NCI-H2196 (cell line): ENCODE data around the gene CD2AP.

Experiments
- DNase-seq: peaks from one replicate; lab custom pipeline; 2025; ENCODE audit not compliant: unreplicated experiment; lab: John Stamatoyannopoulos, UW

Gene CD2AP

DNA sequence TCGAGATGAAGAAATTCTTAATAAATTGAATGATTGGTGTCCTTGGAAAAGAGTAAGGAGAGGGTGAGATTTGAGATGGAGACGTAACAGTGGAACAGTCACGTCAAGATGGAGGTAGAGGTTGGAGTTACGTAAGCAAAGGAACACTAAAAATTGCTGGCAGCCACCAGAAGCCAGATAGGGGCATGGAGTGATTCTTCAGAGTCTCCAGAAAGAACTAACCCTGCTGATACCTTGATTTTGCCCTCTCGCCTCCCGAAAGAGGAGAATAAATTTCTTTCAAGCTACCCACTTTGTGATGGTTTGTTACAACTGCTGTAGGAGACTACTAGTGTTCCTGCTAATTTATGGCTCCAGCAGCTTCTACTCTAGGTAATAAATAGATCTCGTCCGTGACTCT, 17.6 kb downstream of the CD2AP start:
- no peak for DNase-seq

DNA sequence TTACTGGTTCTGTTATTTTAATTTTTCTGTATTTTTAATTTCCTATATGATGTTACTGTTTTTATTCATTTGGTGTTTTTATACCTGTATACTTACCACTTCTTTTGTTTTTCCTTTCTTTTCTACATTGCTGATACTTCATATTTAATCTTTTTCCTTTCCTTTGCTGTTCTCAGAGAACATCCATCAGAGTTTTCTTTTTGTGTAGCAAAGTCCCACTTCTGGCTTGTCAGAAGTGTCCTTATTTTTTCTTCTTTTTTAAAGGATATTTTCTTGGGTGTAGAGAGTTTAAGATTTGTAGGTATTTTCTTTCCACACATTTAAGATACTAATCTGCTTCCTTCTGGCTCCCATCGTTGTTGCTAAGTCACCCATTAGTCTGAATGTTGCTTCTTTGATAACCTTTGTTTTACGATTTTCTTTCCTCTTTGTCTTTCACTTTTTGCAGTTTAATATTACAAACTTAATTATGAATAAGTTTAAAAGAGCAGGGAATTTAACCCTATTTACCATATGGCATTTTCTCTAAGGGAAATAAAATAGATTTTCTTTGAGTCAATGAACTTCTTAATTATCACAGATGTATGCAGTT, 18.5 kb downstream of the CD2AP start:
- DNase-seq: no peak

DNA sequence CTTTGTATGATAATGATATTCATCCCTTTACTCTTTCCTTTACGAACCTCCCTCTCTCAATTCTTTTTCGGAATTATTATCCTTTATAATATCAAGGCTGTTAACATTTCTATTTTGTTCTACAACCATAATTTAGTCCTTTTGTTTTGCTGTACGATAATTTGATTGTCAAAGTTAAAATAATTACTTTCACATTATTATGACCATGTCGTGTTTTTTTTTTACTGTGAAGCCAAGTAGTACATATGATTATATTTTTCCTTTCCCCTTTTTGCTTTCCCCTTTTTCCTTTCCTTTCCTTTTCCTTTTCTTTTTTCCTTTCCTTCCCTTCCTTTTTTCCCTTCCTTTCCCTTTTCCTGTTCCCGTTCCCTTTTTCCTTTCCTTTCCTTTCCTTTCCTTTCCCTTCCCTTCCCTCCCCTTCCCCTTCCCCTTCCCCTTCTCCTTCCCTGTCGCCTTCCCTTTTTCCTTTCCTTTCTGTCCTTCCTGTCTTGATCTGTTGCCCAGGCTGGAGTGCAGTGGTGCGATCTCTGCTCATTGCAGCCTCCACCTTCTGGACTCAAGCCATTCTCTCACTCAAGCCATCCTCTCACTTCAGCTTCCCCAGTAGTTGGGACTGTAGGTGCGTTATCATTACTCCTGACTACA, 19.5 kb downstream of the CD2AP start:
- no peak for DNase-seq

DNA sequence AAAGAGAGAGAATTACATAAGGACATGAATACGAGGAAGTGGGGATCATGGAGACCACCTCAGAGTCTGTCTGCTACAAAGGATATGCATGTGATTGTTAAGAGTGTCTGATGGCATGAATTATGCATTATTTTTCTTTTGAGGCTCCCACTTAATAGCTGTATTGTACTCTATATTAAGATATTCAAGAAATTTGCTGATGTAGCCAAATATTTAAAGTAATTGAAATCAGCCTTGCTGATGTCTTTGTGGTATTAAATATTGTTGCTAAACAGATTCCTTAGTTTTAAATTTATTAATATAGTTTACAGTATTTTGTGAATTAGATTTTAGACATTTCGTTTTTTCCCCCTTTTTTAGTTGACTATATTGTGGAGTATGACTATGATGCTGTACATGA, 25.3 kb downstream of the CD2AP start:
- no peak for DNase-seq

DNA sequence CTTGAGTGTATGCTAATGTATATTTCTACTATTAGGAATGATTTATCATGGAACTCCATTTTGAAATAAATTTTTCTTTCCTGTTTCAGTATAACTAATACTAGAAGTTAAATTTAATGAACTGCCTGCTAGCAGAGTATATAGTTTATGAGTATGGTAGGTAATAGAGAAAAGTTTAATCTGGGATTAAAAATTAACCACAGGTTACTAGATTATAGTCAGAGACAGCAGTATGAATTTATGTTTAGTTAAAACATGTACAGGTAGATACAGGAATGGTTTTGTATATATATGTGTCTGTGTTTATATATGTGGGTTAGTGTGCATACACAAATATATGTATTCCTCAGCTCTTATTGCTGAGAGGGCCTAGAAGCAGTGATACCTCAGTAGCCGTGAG, 32.3 kb downstream of the CD2AP start:
- no peak for DNase-seq

DNA sequence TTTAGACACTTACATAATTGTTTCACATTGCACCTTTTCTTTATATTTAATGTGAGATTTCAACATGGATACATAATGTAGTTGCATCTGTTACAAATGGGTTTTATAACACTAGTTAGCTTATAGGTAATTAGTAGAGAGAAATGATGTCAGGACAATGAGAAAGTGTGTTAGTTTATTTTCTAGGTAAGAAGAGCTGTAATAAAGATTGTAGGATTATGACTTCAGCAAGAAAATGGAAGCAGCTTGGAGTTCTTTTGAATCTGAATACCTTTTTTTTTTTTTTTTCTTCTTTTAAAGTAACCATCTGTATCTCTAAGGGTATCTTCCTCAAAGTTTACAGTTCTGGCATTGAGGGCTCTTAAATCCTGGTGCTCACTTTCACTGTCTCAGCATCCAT, 35.3 kb downstream of the CD2AP start:
- no peak for DNase-seq

DNA sequence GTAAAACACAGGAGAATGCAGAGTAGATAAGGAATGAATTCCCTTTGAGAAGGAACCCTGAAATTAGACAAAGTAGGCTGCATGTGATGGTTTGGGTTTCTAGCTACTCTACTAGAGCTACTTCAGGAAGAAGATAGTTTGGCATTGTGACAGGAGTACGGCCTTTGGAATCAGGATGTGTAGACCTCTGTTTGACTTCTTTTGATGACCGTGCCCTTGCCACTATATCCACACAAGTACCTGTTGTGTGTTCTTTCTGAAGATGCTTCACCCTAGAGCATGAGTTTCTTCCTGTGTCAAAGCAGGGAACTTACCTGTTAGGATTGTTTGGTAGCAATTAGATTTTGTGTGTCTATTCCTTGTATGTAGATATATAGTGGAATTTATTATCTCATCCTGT, 41.7 kb downstream of the CD2AP start:
- DNase-seq: peak; percentile 3

DNA sequence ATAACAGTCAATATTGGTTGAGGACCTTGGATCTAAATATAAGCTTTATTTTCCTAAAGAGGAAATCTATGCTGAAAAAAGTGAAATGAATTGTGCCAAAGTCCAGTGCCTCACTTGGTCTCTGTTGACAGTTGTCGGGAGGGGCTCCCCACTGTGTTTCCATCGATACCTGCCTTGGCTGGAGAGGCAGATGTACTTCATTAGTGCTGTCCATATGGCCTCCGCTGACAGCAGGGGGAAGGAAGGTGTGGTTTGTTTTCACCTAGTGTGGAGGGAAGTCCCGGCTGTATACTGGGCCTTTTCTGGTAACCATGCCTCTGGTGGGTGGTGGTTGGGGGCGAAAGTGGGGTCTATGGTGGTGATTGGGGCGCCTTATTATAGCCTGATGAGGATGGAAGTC, 42.7 kb downstream of the CD2AP start:
- DNase-seq: no peak

DNA sequence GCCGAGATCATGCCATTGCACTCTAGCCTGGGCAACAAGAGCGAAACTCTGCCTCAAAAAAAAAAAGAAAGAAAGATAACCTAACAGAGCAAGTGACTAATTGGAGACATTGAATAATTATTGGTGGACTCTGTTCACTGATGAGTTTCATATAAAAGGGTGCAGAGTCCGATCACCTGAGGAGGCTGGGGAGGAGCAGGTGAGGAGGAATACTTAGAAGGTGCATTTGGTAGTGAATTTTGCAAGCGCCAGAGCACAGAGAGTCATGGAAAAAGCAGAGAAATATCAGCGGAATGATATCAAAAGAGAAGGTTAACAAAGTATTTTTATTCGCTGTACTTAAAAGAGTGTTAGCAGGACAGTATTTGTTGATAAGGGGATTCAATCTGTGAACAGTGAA, 44.4 kb downstream of the CD2AP start:
- DNase-seq: no peak

DNA sequence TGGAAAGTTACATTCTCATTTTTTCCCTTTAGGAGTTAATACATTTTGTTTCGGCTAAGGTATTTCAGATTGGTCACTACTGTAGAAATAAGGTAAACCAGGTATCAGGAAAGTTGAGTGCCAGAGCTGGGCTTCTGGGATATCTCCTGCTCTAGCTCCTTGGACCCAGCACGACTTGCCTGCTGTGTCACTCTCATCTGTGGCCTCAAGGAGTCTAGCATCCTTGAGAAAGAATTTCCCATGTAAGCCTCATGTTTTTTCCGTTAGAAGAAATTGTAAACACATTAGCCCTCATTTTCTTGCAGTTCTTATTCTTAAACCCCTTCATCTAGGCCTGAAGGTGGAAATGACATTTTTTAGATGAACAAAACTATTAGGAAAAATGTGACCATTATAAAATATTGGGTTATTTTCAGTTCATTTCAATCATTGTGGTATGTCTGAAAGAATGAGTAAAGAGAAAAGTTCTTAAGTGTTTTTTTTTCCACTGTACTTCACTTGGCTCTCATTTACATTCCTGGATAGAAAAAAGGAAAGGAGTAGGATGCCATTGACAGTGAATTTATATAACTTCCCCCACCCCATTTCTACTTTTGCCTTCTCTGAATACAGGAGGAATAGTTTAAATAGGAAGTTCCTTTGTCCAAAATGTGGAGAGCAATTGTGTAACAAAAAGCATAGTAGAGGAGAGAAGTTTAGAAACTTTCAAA, 46.7 kb downstream of the CD2AP start:
- no peak for DNase-seq

DNA sequence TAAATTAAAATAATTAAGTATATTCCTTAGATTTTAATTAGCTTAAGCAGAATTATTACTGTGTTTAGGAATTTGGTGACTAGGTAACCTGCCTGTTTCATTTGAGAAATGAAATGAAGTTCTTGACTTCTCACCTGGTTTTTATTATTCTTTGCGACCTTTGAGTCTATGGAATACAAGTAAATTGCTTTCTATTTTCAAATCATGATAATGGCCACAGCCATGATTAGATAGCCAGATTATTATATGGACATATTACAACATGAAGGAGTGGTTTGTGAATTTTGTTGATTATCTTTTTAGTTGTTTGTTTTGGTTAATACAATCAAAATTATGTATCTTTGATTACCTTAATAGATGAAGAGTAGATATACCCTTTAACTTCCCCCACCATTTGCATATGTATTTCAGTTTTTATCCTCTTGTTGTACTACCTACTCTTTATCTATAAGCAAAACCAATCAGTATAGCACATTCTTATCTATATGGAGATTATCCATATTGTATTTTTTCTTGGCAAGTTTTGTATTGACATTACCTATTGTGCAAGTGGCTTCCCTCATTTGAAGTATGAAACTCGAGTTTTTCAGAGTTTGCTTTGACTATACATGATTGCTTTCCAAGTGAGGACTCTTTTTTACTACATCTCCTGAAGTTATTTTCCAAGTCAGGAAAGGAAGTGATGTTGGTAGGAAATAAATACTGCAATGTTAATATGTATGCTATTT, 47.9 kb downstream of the CD2AP start:
- no peak for DNase-seq

DNA sequence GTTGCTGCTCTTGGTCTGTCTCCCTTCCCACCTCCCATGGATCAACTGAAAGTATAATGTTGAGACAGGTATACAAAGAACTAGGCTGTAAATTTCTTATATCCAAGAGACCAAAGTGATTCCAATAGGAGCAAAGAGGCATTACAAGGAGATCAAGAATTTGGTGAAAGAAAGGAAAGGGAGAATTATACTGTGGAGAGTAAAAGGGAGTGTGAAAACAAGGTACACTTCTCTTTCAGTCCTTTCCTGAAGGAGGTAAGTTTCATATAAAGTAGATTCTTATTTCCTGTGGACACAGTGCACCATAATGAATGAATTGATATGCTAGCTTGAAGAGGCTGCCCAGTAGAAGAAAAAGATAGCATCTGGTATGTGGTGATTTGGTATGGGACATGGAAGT, 49.7 kb downstream of the CD2AP start:
- no peak for DNase-seq

DNA sequence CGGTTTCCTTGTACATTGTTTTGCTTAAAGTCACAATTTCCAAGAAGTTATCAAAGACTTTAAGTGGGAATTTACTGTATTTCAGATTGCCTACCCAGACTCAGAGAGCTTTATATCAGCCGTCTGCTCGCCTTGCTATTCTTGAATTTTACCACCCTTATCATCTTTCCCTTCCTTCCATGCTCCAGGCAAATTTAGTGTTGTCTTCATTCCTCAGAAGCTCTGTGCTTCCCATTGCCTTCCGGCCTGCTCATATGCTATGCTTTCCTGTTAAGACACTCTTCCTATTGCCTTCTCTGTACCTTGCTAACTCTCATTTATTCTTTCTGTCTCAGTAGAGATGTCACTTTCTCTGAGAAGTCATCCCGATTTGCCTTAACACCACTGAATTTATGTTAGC, 52.1 kb downstream of the CD2AP start:
- DNase-seq: no peak

DNA sequence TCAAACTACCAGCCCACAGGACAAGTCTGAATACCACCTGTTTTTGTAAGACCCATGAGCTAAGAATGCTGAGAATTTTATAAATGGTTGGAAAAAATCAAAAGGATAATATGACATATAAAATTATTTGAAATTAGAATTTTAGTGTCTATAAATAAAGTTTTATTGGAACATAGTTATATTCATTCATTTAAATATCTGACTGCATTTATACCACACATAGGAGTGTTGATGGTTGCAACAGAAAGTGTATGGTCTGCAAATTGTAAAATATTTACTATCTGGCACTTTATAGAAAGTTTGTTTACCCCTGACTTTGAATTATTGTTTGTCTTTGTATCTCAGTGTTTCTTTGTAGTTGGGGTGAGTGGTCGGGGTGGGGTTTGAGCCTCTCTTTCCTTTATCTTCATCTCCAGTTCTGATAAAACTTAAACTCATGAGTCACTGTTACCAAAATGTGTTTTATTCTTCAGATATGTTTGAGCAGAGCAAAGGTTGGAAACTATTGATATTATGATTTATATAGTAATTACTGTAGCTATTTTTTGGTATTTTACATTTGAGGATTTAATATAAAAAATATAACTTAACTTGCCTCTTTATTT, 55.5 kb downstream of the CD2AP start:
- DNase-seq: no peak

DNA sequence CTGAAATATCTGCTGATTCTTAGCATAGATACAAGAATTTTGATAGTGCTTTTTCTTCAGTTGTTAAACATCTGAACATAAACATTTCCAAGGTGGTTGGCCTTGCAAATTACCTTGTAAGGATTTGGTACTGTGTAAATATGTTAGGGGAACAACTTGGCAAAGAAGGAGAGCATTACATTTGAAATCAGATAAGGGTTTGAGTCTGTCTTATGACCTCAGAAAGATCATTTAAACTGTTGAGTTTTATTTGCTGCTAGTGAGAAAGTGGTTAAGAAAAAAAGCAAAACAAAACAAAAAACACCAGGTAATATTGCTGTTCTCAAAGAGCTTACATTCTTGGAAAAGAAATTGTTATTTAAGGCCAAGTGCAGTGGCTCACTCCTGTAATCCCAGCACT, 56.5 kb downstream of the CD2AP start:
- no peak for DNase-seq

DNA sequence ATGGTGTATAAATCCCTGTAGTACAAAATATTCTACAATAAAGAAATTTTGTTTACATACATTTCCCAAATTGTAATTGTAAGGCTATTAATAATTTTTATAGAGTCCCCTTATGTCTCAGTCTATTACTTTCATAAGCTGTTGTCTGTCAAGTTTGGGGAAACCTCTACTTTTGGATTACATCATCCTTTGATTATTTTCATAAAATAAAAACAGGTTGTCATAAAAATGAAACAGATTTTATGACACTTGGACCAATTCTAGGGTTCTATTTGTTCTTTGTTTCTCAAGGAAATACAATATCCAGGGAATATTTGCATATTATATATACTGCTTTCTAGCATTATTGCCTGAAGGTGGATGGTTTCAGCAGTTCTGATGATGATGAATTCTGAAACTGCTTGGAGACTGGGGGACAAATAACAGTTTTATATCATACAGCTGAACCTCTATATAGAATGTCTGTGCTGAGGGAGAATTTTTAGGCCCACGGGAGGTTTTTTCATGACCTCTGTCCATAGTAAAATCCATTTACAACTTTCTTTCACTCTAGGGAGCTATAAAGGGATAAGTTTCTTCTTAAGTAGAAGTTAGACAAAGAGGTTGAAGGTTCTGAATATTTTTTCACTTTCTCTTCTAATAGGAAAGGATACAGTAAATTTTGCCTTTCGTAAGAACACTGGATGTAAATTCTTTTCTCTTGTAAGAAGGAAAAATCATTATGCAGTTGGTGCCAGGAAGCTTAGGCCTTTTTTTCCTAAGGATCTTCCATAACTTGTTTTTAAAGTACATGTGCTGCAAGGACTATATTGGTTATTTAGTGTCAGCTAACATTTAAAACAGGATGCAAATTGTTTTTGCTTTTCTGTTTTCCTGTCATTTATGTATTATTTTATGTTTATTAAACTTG, 58.0 kb downstream of the CD2AP start:
- DNase-seq: no peak

DNA sequence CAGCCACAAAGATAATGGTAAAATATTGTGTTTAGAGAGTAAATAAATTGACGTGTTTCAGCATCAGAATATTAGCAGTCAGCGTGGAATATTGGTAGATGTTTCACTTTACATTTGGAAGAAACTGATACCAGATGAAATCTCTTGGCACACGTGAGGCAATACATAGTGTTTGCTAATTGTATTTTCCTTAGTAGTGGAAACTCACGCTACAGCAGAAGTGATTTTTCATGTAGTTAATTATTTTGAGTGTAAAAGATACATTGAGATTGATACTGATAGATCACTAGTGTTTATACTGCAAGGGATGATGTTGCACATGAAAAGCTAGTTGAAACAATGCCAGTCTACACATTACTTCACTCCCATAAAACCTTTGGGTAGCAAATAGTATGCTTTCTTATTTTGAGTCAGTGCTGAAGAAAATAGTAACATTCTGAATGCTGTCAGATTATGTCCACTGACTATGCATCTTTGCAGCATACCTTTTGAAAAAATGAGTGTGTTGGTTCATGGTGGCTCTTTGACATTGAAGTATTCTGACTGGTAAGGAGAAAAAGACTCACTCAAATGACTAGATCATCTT, 59.3 kb downstream of the CD2AP start:
- no peak for DNase-seq

DNA sequence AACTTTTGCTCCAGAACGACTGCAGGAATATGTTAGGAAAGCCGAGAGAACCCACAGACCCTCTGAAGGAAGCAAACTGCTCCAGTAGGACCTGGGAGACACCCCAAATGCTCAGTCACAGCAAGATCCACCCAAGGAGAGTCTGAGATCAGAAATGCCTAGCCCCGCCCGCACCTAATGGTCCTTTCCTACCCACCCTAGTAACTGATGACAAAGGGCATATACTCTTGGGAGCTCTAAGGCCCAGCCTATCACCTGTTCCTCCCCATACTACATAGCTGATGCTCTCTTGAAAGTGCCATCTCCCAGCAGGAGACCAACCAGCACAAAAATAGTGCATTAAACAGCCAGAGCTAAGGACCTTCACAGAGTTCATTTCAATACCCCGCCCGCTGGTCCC, 67.6 kb downstream of the CD2AP start:
- DNase-seq: no peak

DNA sequence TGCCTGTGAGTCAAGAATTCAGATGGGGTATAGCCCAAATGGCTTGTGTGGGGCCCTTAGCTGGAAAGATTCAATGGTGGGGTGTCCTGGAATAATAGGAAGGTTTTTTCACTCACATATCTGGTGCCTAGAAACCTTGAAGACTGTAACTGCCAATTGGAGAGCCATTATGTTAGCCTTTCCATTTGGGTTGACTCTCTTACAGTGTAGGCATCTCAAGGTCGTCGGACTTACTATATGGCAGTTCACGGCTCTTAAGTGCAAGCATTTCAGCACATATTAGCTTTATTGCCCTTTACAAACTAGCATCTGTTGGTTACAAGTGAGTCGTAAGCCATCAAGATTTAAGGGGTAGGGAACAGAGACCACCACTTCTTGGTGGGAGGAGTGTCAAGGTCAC, 74.1 kb downstream of the CD2AP start:
- DNase-seq: no peak

DNA sequence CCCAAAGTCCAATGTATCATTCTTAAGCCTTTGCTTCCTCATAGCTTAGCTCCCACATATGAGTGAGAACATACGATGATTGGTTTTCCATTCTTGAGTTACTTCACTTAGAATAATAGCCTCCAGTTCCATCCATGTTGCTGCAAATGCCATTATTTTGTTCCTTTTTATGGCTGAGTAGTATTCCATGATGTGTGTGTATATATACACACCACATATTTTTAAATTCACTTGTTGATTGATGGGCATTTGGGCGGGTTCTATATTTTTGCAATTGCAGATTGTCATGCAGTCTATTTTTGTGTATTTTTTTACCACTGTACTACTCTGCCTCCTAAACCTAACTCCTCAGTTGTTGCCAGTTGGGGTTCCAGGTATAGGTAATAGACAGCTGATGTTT, 74.7 kb downstream of the CD2AP start:
- no peak for DNase-seq
